Measurements from ENCODE around the gene ZNF407.

Gene ZNF407

DNA sequence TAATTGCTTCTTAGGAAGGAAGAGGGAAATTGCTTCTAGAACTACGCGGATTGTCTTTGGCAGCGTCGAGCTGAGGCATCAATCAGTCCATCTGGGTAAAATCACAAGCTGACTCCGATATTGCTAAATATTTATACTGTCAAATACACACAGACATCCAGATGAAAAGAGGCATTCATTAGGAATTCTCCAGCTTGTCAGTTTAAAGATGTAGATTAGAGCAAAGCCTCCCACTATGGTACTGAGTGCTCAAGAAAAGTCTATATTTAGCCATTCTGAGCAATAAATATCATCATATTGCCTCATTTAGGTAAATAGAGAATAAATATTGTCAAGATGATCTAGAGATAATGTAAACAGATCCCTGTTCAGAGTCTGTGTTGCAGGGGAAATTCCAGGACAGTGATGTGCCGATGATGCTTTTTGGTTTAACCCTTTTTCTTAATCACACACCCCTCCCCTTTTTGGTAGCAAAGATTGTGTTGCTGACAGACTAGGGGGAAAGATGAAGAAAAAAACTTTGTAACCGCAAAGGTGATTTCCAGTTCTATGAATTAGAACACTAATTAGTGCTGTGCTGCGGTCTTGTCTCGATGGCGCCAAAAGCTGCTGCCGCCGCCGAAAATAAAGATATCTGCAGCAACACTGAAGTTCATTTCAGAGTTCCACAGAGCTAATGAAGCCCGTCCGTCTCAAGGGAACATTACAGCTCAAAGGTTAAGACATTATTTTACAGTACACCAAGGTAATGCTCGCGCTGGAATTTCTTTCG is 439.4 kb downstream of the ZNF407 start:
- in situ Hi-C loops (cut with HindIII; ENCODE audit: low sequenced_read_pairs) = no loop called here

DNA sequence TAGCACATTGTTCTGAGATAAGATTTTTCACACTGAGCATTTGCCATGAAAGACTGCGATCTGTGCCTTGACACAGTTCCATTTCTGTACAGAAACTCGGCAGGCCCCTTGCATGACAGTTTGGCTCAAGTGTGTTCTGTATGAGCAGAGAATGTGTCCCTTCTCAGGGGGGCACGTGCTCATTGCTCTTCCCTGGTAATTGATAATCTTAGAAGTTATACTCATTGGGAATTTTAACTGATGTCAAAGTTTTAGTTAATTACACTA is 440.0 kb downstream of the ZNF407 start:
- in situ Hi-C loops (cut with HindIII; ENCODE audit: low sequenced_read_pairs) = no loop called here

DNA sequence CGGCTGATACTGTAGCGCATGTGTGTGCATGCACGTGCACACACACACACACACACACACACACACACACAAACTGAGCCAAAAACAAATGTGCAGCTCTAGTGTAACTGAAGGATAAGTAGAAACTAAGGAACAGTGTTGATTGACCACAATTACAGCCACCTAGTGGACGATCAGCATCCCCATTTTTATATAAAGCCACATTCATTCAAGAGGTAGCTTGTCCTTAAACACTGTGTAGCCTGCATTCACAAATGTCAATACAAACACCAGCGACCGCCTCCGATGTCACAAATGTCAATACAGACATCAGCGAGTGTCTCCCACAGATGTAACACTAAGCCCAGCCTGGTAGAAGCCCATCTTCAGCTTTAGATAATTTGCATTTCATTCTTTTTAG is 443.9 kb downstream of the ZNF407 start:
- in situ Hi-C loops (cut with HindIII; ENCODE audit: low sequenced_read_pairs) = no loop called here

DNA sequence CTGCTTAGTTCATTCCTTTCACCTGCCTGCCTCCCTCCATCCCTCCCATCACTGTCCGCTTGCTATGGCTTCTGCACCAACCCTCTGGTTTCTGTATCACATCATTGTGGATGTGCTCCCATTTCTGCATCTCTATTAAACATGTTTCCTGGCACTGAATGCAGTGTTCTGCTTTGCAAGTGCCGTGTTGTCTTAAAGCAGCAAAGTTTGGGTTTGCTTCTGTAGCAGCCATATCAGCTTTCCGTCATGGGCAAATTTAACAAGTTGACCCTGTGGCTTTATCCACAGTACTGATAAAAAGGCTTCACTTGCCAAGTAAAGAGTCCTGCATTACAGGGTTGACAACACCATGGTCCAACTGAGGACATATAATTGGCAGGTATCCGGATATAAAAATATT is 445.8 kb downstream of the ZNF407 start:
- in situ Hi-C loops (cut with HindIII; ENCODE audit: low sequenced_read_pairs) = no loop called here

DNA sequence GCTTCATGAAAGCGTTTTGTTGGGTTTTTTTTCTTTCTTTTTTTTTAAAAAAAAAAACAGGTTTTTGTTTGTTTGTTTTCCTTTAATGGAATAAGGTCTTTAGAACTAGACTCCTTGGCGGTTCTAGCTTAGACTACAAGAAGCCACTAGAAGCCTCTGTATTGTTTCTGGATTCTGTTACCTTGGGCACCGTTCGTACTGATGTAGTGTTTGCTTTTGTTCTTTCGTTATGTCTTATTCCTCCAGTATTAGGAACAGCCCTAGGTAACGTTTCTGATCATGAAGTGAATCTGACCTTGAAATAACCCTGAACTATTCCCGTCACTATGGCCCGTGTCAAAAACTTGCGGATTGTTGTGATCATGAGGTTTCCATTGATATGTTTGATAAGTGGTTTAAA is 446.6 kb downstream of the ZNF407 start:
- in situ Hi-C loops (cut with HindIII; ENCODE audit: low sequenced_read_pairs) = no loop called here

DNA sequence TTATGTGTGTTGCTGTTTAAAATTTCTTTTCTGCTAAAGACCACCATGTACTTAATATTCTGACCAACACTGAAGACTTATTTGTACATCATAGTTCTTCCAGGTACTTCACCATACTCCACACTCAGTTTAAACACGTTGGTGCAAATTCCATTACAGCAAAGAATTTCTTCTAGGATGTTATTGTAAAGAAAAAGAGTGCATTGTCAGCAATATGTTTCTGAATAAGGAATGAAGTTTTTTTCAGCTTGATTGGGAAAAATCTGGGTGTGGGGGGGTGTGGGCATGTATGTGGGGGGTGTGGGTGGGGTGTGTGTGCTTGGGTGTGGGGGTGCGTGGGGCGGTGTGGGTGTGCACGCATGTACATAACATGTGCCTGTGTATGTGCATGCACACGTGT is 447.1 kb downstream of the ZNF407 start:
- in situ Hi-C loops (cut with HindIII; ENCODE audit: low sequenced_read_pairs) = no loop called here

DNA sequence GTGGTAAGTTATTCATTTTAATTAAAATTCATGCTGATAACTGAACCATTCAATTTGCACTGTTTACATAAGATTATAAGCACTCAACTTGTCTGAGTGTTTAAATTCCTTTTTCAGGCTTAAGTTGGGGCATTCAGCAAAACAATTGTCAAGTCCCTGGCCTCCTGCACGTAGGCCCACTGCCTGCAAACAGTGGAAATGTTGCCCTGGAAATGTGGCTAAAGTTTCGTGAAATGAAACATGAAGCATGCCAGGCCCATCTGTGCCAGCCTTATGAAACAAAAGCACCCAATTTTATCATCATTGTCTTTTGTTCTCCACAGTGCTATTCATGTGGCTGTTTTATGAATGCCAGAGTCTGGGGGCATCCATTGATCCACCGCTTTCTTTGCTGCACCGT is 447.6 kb downstream of the ZNF407 start:
- in situ Hi-C loops (cut with HindIII; ENCODE audit: low sequenced_read_pairs) = no loop called here

DNA sequence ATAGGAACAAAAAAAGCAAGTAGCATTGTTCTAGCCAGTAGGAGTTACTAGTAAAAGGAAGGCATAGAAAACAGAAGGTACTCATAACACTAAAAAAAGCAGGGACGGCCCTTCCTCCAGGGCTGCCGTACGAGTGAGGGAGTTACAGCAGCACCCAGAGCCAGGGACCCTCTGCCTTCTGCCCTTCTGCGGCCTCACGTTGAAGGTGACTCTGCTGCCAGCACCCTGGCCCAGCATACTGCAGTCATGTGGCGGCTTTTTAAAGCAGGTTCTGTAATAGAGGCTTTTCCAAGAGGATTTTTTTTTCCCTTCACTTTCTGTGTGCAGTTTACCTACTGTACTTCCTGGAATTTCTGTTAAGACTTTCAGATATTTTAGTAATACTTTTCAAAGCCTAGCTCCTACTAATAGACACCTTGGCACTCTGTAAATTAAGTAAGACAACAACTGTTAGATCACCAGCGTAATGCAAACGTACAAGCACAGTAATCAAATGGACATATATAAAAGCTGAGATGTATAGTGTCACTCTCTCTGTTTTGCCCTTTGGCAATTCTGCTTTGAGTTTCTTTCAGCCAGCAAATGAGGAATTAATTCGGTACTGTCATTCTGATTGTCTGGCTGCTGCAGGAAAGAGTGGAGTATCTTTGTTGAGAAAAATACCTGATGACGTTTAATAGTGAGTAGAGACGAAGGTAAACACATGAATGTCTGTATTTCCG is 449.7 kb downstream of the ZNF407 start:
- in situ Hi-C loops (cut with HindIII; ENCODE audit: low sequenced_read_pairs) = no loop called here

DNA sequence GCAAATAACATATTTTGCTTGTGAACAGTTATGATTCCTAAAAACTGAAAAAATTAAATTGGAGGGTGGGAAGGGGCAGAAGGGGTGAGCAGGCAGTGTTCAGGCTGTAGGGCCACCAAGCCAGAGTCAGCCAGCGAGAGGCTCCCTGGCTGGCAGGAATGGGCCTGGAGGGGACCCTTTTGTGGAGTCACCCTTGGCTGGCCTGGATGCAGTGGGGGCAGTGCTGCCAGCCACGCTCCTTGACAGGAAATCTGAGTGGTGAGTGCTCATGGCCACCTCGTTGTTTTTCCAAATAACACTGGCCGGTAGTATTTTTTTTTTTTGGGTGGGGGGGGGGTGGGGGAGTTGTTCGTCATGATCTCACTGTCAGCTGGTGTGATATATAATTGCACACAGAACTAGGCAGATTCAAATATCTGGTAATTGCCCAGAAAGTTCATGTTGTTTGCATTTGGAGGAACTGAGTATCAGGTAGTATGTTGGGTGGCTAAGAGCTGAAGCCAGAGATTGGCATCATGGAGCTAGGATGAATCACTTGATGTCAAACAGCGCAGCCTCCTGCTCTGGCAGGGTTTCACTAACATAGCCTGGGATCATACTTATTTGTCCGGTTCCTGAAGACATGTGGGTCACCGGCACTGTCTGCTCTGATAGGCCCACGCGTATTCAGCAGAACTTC is 451.2 kb downstream of the ZNF407 start:
- in situ Hi-C loops (cut with HindIII; ENCODE audit: low sequenced_read_pairs) = no loop called here

DNA sequence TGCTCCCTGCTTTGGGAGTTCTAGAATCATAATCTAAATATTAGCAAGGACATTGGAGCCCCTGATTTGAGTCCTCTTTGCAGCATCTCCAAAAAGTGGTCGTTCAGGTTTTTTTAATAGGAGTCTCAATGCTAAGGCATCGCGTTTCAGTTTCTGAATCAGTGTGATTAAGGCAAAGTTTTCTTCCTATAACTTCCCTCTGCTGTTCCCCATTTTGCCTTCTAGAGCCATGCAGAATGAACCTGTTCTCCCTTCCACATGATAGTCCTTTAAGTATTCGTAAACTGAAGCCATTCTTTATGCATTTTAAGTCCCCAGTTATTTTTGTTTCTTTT is 451.8 kb downstream of the ZNF407 start:
- in situ Hi-C loops (cut with HindIII; ENCODE audit: low sequenced_read_pairs) = no loop called here

DNA sequence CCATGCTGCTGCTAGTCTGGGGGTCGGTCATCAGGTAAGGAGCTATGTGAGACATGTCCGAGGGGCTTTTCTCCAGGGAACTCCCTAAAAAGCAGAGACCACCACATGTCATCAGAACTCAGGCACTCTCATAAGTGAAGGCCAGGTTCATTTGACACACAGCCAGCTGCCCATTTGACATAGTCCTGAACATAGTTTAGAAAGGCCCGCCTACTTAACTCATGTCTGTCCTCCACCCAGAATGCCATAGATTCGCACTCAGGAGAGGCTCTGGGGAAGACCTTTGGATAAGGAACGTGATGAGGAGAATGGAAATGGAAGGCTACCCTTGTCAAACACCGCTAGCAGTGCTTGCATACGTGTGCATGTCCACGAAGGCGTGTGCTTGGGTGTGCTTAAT is 454.1 kb downstream of the ZNF407 start:
- in situ Hi-C loops (cut with HindIII; ENCODE audit: low sequenced_read_pairs) = no loop called here

DNA sequence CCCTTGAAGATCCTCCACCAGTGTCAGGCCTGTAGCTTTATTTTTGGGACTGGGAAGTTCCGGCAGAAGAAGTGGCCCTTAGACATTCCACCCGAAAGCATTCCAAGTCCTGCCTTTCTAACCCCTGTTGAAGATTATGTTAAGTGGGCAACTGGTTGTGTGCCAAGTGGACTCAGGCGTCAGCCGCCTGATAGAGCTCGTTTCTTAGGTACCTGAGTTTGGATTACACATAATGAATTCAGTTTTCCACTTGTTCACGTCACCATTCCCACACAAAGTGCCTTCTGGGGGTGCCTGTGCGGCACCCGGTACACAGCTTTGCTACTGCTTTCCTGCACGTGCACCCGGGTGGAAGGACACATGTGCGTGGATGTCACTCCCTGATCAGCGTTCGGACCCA is 454.8 kb downstream of the ZNF407 start:
- in situ Hi-C loops (cut with HindIII; ENCODE audit: low sequenced_read_pairs) = no loop called here

DNA sequence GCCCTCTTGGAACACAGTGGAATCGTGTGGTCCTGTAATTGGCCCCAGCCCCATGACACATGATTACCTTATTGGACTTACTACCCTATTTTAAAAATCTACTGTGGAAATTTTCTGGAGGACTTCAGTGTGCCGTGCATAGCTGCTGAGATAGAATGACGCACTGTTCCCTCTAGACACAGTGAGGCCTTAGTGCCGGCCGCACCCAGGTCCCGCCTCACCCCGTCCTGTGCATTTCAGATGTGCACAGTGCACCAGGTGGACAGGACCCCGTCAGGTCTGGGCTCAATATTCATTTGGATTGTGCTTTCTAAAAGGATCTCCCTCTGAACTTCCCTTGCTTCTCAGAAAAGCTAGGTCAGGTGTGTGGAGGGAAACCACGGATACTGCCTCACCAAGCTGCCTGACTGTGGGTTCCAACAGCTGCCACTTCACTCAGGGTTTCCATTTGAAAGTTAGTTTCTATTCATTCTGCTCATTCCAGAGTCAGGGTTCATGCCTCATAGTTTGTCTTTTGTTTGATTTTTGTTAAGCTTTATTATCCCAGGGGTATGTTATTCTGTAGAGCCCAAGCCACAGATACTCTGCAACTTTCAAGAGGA is 455.5 kb downstream of the ZNF407 start:
- in situ Hi-C loops (cut with HindIII; ENCODE audit: low sequenced_read_pairs) = no loop called here

DNA sequence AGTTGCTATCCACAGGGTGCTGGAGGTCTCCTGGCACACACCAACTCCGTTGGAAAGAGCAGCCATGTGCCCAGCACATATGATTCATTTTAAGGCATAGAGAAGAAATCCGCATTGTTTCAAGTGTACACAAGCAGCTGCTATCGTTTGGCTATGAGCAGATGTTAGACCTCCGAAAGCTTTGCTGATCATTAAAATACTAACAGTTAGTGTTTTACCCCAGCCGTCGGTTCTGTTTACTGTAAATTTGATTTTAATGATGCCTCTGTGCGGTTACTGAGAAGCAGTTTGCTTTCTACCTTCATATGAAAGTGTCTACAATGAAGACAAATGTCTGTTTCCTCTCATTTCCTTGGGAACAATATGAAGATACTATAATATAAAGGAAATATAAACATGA is 456.4 kb downstream of the ZNF407 start:
- in situ Hi-C loops (cut with HindIII; ENCODE audit: low sequenced_read_pairs) = no loop called here

DNA sequence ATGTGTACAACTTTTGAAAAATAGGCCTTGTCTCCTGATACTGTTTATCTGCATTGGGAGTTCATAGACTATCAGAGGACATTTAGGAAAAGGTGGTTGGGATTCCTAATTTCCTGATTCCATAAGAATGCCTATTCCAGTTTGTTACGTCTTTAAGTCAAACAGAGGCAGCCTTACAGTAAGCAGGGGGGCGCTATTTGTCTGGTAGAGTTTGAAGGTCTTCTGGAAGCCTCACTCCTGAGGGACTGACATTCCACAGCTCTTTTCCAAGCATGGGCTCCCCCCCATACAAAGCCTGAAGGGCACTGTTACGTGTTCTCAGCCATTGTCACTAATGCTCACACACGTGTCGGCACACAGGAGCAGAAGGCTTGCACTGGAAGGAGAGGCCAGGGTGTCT is 456.9 kb downstream of the ZNF407 start:
- in situ Hi-C loops (cut with HindIII; ENCODE audit: low sequenced_read_pairs) = no loop called here

DNA sequence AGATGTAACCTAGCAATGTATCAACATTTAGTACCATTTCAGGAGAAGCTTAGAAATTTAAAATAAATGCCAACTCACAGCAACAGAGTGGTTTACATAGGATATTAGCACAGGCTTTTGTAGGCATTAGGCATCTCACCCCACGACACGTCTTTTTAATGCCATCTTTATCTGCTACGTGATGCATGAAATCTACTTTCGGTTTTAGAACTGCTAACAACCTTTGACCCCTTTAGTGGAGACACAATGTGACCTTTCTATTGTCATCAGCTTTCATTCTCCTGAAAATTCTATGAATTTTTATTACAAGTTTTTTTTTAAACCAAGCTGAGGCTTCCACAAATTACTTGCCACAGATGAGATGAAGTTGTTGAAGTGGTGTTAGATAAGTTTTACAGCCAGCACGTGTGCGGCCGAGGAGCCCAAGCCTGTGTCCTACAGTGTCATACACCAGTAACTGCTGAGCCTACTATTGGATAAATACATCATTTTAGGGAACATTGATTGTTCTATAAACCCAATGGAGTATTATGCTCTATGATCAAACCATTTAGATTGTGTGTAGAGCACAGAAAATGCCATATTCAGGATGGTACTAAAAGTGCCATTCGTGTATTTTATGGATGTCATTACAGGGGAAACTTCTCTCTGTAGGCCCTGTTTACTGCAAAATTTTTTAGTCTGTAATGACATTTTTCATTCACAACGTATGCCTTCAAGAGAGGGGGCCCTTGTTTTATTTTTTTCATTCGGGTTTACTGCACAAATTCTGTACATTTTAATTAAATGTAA is 459.7 kb downstream of the ZNF407 start:
- in situ Hi-C loops (cut with HindIII; ENCODE audit: low sequenced_read_pairs) = no loop called here

DNA sequence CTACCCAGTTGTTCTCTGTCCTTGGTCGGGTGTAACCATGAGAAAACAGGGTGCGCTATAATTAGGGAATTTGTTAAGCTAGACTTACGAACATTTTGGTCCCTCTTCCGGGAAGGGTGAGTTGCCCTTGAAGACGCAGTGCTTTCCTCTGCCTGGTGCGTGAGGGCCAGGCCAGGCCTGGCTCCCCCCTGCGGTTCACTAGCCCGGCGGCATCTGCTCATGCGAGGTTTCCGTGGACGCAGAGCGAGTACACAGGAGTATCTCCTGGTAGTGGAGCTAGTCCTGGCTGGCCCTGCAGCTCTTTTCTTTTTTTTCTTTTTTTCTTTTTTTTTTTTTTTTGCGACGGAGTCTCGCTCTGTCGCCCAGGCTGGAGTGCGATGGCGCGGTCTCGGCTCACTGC is 462.5 kb downstream of the ZNF407 start:
- in situ Hi-C loops (cut with HindIII; ENCODE audit: low sequenced_read_pairs) = no loop called here

DNA sequence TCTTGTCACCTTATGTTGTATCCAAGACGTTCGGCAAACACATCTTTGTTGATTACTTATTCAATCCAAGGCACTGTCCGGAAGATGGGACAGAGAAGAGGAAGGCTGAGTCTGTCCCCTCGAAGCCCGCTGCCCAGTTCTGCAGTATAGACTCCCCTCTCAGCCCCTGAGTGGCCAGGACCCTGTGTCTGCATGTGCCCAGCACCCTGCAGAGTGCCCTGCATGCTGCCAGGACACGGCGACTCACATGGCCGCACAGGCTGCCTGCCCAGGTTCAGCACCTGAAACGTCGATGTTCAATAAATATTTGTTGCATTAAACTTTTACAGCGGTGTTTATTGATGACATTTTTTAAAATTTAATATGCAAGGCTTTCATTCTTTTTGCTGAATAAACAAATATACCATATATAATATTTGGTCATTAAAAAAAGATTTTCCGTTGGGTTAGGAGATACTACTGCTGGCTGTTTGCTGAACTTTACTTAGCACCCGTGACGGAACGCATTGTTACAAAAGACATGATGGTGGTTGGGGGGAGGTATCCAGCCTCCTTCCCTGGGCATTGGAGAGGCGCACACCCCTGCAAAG is 464.7 kb downstream of the ZNF407 start:
- in situ Hi-C loops (cut with HindIII; ENCODE audit: low sequenced_read_pairs) = no loop called here

DNA sequence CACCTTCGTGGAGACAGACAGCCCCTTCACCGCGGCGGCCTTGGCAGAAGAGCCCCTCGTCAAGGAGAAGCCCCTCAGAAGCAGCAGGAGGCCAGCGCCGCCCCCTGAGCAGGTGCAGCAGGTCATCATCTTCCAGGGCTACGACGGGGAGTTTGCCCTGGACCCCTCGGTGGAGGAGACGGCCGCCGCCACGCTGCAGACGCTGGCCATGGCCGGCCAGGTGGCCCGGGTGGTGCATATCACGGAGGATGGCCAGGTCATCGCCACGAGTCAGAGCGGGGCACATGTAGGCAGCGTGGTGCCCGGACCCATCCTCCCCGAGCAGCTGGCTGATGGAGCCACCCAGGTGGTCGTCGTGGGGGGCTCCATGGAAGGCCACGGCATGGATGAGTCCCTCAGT is 465.5 kb downstream of the ZNF407 start:
- in situ Hi-C loops (cut with HindIII; ENCODE audit: low sequenced_read_pairs) = no loop called here

DNA sequence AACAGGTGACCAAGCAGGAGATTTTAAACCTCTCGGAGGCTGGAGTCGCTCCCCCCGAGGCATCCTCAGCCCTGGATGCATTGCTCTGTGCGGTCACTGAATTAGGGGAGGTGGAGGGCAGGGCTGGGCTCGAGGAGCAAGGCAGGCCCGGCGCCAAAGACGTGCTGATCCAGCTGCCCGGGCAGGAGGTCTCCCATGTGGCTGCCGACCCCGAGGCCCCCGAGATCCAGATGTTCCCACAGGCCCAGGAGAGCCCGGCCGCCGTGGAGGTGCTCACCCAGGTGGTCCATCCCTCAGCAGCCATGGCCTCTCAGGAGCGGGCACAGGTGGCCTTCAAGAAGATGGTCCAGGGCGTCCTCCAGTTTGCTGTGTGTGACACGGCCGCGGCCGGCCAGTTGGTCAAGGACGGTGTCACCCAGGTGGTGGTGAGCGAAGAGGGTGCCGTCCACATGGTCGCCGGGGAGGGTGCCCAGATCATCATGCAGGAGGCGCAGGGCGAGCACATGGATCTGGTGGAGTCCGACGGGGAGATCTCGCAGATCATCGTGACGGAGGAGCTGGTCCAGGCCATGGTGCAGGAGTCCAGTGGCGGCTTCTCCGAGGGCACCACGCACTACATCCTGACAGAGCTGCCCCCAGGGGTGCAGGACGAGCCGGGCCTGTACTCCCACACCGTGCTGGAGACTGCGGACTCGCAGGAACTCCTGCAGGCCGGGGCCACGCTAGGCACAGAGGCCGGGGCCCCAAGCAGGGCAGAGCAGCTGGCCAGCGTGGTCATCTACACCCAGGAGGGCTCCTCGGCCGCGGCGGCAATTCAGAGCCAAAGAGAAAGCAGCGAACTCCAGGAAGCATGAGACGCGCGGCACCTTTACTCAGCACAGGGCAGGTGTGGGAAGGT is 466.2 kb downstream of the ZNF407 start:
- in situ Hi-C loops (cut with HindIII; ENCODE audit: low sequenced_read_pairs) = no loop called here
